Erythroblast (primary cell): ENCODE measurements around the gene RFX2.
A peak's percentile ranks its signal among the peaks of the same experiment; 100 is the strongest.
"Not testable (repeated sequence)": the region's sequence is repeated elsewhere in the genome, so short reads cannot be mapped to it uniquely, and the experiment has no call there.

Experiments
- DNase-seq, 2 experiments: peaks; one replicate each; lab custom pipeline; 2025; lab: John Stamatoyannopoulos, UW
- GATA1 ChIP-seq: IDR thresholded peaks from 2 replicates; pipeline ENCODE4 v1.6.1; 2011; ENCODE audit warnings: low read depth, mild to moderate bottlenecking, control low read depth, low read length, moderate library complexity
- POLR2A ChIP-seq: IDR thresholded peaks from 2 replicates; pipeline ENCODE4 v1.6.1; 2011; ENCODE audit warnings: mild to moderate bottlenecking, low read length

RFX2 gene

DNA sequence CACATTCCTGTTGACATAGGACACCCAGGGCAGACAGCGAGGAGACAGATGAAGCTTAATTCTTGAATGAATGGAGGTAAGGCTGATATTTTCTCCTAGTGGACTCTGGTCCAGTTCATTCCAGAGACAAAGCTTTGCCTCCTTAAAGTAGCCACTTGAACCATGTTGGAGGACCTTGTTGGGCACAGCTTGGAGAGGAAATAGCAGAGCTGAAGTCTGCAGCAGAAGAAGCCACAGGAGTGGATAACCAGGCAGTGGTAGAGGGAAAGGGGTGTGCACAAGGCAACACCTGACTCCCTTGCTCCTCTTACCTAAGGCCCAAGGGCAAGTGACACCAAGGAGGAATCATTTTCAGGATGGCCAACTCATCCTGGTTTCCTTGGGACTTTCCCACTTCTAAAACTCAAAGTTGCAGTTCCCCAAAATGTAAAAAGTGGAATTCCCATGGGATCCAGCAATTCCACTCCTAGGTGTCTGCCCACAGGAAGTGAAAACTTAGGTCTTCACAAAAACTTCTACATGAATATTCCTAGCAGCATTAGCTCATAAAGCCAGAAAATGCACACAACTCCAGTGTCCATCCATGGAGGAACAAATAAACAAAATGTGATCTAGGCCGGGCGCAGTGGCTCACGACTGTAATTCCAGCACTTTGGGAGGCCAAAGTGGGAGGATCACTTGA, 6.6 kb upstream of the RFX2 start:
- DNase-seq, result no peak
- TF ChIP-seq GATA1 (no peak), POLR2A (no peak)

DNA sequence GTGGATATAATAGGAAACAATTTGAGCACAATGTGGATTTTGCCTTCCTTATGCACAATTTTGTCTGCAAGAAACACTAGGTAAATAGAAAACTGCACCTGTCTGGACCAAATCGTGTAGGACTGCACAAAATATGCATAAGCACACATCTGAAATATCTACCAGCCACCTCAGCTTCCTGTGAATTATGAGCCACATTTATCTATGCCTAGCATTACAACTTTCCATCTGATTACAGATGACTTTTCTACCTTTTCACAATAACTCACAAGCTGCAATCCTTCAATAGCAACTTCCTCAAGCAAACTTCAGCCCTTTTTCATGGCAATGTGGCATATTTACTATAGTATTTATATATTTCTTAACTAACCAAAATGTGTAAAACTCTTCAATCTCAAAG, 5.7 kb upstream of the RFX2 start:
- no peak for DNase-seq
- no peak for TF ChIP-seq GATA1
- no peak for TF ChIP-seq POLR2A

DNA sequence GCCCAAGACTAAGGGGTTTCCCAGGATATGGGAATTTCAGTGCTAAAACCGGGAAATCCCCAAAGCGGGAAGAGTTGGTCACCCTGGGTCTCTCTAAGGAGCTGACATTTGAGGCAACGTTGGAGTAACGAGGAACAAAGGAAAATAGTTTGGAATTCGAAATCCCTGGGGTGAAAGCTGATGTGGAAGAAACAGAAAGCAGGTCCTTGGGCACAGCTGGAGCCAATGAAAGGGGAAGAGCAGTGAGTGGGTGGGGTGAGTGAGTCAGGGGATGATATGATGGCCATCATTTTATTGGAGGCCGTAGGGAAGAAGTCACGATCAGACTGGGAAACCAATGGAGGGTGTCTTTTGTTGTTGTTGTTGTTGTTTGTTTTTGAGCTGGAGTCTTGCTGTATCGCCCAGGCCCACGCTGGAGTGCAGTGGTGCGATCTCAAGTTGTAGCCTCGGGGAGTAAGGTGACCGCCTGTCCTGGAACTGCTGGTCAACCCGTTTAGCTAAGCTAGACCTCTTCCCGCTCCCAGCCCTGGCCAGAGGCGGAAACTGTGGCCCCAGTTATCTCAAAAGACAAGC, 3.4 kb upstream of the RFX2 start:
- TF ChIP-seq GATA1, result no peak
- no peak for TF ChIP-seq POLR2A
- no peak for DNase-seq

DNA sequence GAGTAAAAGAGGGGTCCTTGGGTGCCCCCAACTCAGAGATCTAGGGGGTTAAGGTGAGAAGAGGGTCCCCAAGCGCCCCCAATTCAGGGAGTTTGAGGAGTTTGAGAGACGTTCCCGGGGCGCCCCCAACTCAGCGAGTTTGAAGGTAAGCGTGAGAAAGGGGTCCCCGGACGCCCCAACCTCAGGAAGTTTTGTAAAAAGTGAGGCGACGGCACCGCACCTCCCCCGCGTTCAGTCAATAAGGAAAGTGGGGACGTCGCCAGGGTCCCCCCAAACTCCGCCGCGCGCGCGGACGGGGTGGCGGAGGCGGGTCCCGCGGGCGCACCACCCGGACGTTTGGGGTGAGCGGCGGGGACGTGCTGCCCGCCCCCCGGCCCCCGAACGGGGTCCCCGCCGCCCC, 353 bp downstream of the RFX2 start:
- no peak for DNase-seq
- no peak for TF ChIP-seq POLR2A
- TF ChIP-seq GATA1, result no peak

DNA sequence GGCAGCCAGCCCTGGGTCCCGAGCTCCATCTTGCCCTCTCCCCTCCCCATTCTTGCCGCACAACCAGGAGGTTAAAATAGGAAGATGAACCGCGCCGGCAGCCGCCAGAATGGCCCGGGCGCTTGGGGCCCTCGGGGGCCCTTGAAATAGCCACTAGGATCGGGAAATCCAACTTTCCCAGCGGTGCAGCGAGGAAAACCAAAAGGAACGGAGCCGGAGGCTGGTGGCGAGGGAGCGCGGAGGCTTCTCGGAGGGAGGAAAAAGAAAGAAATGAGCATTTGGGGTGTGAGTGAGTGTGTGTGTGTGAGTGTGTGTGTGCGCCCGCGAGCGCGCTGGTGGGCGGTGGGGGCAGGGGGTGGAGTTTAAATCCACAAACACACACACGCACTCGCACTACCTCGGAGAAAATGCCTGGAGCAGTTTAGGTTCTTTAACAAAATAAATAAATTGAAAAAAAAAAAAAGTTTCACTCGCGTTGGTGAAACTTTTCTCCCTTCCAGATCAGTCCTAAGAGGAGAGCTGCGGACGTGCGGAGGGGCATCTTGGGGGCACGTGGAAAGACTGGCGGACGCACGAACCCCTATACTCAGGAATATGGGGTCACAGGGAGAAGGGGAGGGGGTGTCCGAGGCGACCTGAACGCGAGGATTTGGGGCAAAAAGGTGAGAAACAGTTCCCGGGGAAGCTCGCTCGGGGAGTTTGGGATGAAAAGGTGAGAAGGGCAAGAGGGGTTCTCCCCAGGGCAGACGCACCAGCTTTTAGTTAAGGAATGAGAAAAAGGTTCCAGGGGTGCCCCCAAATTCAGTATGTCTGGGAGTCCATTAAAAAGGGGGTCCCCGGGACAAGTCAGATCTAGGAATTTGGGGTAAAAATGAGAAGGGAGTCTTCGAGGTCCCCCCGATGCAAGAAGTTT, 1.3 kb downstream of the RFX2 start:
- peak; percentile 27 for TF ChIP-seq POLR2A
- TF ChIP-seq GATA1, result no peak
- DNase-seq, result peak; percentile 68 to 71

DNA sequence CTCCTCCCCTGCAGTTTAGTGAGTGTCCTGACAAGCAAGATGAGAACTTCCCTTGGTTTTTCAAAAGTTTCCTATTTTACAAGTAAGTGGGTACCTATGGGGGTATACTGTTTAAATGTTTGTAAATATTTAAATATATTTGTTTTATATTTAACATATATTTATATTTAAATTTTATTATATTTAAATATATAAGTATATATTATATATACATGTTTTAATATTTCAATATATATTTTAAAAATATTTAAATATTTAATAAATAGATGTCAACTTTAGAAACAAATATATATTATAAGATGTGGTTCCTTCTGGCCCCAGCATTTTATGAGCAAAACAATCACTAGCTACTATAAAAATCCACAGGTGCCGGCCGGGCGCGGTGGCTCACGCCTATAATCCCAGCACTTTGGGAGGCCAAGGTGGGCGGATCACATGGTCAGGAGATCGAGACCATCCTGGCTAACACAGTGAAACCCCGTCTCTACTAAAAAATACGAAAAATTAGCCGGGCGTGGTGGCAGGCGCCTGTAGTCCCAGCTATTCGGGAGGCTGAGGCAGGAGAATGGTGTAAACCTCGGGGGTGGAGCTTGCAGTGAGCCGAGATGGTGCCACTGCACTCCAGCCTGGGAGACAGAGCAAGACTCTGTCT, 3.5 kb downstream of the RFX2 start:
- DNase-seq, result not testable (repeated sequence)

DNA sequence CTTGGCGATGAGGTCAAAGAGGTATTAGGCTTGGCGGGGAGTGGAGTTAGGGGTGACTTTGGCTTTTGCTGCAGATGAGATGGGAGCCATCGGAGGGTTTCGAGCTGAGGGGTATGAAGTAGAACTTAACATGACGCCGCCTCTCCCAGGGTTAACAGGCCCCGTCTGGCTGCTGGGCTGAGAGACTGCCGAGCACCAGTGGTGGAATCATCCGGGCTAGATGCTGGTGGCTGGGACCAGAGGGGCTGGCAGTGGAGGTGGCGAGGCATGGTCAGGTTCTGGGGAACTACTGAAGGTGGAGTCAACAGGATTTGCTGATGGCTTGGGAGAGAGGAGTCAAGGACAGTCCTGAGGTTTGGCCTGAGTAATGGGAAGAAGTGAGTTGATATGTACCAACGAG, 4.9 kb downstream of the RFX2 start:
- DNase-seq, result no peak
- TF ChIP-seq GATA1, result no peak

DNA sequence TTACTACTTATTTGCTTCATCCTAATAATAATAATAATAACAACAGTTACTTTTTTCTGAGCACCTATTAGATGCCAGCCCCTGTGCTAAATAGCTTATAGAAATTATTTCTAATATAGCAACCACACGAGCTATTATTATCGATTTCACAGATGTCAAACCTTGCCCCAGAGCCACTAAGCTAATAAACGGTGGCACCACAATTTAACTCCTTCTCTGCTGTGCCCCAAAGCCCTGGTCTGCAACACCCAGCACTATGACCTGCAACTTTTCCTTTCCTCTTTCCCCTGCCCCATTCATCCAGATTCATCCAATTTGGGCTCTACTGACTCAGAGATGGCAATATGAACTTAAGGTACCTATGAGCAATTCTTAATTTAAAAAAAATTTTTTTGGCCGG, 6.4 kb downstream of the RFX2 start:
- TF ChIP-seq GATA1, result no peak
- no peak for DNase-seq

DNA sequence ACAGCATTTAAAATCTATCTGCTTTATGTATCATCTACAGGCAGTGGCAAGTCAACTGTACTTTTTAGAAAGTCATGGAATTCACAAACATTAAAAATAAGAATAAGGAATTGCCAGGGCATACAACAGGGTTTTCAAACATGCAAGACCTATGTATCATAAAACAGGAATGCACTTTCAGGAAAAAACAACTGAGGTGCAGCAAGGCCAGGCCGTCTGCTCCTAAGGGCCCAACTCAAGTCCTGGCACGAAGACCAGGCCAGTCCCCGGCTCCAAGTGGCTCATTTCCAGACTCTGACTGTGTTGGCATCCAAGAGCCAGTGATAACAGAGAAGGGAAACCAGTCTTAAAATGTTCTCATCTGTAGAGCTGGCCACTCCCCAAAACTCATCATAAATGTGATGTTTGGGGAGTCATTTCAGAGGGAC, 7.1 kb downstream of the RFX2 start:
- no peak for TF ChIP-seq POLR2A
- no peak for TF ChIP-seq GATA1
- DNase-seq, result no peak

DNA sequence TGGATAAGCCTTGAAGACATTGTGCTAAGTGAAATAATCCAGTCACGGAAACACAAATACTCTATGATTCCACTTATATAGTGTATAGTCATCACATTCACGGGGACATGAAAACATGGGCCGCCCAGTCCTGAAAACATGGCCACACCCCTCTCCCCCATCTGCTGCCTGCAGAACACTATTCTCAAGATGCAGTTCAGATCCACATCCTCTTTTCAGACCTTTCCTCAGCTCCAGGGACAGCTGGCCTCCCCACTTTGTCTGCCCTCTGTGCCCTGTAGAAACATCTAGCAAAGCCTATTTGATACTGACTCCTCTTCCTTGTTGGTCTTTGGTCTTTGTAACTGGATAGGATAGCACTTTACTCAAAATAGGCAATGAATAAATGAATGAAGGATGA, 8.3 kb downstream of the RFX2 start:
- TF ChIP-seq GATA1 (no peak), POLR2A (no peak)
- no peak for DNase-seq

DNA sequence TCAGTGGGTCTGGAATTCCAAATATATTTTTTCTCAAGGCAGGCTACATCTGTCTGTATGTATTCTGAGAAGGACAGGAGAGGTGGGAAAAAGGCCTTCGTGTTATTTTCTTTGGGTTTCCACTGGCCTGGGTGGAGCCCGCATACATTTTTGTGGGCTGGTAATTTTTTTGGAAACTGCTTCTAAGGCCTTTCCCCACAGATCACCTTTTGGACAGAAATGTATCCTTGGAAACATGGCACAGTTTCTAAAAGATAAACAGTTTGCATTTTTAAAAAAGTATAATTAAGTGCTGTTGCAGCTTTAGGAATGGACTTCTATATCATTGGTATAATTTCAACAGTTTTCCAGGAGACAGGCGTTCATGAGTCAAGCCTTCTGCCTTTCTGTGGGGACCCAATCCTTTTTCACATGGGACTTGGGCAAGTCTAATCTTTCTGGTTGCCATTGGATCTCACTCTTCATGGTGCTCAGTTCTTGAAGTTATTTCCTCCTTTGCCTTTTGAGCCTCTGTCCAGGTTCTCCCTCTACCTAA, 8.9 kb downstream of the RFX2 start:
- TF ChIP-seq POLR2A, result no peak
- no peak for TF ChIP-seq GATA1
- no peak for DNase-seq

DNA sequence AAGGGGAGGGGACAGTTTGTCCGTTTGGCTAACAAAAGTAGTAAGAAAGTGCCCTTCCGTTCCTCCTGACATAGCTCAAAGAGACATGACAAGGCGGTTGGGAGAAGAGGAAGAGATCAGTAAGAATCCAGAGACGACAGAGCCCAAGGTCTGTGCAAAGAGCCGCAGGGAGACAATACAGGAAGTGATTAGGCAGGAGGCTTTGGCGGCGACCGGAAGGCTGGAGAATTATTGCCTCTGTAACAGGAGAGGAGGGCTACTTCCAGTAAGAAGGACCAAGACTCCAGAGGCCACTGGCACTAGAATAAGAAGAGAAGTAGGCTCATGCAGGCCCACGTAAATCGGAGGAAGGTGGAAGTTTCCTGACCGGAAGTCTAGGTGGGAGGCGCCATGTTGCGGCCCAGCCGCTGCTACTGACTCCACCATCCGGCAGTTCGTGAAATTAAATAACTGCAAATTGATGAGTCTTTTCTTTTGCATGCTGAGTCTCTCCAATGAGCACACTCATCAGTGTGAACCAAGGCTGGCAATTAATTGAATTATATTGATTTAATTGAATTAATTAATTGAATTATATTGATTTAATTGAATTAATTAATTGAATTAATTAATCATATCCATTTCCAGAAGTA, 9.9 kb downstream of the RFX2 start:
- TF ChIP-seq GATA1, result no peak
- TF ChIP-seq POLR2A, result peak; percentile 43
- DNase-seq, result peak; percentile 75 to 76

DNA sequence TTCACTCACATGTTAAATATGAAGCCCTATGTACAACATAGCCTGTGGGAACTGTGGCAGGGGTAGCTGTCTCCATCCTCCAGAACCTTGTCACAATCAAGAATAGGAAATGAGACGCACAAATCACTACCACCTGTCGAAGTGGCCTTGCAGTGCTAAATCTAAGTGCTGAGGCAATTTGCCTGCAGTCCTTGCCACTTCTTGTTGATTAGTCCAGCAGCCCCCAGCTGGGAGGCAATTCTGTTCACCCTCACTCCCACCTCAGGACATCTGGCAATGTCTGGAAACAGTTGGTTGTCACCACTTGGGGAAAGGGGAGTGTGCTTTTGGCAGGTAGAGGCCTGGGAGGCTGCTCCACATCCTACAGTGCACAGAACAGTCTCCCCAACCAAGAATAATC, 10.7 kb downstream of the RFX2 start:
- TF ChIP-seq POLR2A (no peak), GATA1 (no peak)
- no peak for DNase-seq

DNA sequence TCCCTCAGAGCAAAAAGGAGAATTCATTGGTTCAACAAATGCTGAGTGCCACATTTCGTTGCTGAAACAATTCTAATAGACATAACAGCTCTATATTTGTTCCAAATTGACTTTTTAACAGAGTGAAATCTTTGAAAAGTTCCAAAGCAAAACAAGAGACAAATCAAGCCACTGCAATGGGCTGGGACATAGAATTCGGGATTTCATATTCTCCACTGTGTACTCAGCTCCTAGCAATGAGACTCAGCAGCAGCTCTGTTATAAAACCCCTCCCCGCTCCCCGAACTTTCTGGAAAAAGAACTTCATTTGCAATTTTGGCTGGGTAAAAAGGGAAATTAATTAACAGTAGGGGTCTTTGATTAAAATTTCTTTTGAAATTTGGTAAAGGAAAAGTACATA, 11.3 kb downstream of the RFX2 start:
- no peak for DNase-seq
- TF ChIP-seq GATA1 (no peak), POLR2A (no peak)
